Amygdala (tissue), 56 donors: ENCODE measurements around the gene ADCY6.

Experiments used
- DNase-seq, 56 donors: peaks; one replicate each; lab custom pipeline; 2025; lab: John Stamatoyannopoulos, UW

ADCY6 gene

DNA sequence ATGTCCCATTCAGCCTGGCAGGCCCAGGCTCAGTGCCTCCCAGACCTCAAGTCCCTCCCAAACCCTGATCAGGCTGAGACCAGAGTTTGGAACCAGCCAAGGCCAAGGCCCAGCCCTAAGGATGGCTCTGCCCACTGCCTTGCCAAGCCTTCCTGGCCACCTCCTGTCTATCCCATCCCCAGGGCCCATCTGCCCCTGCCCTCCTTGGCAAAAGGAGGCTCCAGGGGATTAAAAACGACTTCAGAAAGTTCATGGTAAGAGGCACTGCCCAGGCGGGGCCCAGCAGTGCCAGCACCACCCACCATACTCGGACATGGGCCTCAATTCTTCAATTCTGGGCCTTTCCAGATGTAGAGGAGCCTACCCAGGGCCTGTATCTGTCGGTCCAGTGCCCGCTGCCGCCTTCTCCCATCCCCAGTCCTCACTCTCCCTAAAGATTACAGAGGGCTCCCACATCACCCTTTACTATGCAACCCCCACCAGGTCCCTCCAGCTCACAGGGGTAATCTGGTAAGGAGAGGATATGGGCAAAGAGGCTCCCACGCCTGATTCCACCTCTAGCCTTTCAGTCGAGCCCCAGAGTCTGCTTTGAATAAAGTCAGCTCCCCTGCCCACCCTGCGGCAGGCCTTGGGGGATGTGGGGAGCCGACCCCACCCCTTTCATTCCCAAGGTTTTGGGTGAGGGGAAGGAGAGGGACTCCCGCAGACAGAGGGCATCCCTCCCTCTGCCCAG, 932 bp downstream of the ADCY6 start:
- DNase-seq, result peak in 1 of 56 donors; percentile 27

DNA sequence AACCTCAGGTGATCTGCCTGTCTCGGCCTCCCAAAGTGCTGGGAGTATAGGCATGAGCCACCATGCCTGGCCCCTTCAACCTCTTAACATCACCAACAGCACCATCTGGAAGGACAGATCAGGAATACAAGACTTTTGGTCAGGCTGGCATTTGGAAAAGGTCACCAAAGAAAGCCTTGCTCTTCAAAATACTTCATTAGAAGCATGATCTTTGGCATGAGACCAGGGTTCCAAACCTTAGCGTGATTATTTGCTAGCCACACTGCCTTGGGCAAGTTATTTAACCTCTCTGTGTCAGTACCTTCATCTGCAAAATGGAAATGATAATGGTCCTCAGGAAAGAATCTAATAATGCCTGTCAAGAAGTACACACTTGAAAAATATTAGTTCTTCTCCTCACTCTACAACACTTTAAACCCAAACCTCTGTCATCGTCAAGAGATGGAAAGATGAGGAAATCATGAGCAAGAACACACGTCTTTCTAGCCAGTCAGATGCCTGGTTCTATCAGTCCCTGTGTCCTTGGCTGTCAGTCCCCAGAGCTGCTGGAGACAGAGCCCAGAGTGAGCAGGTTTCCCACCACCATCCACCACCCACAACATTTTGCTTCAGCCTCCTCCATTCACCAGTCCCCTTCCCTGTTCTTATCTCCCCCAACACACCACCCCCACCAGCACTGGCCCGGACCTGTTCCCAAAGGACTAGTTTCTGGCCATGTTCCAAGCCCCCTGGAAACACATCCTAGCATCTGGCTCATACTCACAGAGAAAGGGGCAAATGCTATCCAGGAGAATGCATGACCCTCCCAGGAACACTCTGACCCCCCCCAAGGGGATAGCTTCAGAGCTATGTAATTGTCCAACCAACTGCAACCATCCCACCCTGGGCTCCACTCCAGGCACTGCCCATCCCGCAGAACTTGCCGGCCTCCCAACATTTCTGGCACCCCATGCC, 2.0 kb downstream of the ADCY6 start:
- peak in 1 of 56 donors; percentile 48 for DNase-seq

DNA sequence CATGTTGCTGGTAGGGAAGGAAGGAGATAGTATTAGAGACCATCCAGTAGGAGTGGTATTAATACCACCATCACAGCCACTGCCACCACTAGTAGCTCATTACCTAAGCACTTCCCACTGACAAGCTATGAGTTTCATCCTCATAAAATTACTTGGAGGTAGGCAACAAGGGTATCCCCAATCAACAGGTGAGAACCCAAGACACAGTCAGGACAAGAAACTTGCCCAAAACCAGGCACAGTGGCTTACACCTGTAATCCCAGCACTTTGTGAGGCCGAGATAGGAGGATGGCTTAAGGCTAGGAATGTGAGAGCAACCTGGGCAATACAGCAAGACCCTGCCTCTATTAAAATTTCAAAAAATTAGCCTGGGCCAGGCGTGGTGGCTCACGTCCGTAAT, 5.5 kb downstream of the ADCY6 start:
- no peak for DNase-seq

DNA sequence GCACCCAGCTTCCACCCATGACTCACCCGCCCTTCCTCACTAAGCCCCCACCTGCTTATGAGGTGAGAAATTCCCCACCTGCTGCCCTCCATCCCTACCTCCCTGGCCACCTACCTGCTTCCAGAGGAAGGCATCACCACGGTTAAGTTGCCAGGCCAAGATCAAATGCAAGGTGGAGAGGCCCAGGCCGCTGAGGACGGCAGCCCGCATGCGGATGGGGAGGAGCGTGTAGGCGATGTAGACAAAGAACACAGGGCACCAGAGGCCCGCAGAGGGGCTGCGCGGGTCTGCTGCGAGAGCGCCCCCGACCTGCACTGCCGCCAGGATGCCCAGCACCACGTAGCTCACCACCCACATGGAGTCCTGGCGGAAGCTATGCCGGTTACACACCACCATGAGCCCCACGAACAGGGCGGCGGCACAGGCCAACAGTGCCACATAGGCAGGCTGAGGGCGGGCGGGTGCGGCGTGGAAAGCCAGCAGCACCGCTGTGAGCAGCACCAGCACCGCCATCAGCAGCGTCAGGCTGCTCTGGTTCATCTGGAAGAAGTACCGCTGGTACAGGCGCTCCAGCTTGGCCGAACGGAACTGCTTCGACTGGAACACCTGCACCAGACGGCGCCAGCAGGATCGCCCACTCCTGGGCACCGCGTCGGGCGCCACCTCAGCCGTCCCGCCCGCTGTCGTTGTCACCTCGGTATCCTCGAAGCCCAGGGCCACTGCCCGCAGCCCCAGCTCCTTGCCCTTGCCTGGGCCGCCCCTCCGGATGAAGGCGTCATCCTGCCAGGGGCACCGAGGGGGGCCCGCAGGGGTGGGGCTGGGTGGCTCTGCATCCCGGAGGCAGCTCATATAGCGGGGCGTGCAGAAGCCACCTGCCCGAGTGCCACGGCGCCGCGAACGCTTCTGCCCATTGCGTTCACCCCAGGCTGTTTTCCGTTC, 6.2 kb downstream of the ADCY6 start:
- DNase-seq, result no peak

DNA sequence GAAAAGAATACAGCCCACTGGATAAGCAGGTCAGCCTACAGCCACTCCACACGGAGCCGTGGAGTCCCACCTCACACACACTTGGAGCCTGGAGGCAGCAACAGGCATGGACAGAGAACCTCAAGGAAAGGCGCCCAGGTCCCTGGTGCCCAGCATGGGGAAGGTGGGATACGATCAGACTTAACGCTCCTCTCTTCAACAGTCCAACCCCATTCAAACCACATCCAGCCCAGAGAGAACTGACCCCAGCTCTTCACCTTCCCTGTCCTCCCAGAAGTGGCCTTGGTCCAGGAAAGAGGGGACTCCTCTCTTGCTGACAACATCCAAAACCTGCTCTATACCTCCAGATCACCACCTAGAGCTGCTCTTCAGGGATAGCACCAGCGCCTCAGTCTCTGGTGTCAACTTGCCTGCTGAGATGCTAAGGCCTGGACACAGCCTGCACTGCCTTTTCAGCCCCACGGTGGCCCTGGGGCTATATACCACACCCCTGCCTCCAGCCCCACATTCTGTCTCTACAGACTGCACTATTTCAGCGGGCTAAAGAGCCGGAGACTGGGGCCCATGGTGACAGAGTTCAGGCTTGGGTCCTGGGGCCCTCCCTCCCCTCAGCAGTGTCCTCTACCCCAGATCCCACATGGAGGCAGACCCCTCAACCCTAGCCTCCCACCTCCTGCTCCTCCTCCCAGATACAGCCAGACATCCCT, 7.0 kb downstream of the ADCY6 start:
- DNase-seq, result no peak

DNA sequence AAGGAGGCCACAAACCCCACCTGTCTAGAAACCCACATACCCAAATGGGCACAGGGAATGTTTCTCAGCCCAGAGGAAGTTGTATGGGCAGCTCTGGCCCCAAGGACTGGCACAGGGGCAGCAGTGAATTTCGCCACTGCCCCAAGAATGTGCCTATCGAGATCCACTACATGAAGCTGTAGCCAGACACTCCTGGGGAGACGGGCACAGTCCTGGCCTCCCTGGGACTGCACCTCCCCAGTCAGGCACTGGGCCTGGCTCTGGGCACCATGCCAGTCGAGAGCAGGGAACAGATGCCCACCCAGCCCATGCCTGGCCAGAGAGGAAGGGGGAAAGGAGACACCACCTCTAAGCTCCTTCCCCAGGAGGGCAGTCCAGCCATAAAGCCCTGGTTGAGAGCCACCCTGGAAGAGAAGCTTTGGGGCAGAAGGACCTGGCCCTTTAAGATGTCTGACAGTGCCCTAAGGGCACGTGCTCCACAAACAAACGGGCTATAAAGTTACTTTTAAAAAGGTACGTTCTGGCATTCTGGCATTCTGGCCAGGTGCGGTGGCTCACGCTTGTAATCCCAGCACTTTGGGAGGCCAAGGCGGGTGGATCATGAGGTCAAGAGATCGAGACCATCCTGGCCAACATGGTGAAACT, 8.4 kb downstream of the ADCY6 start:
- DNase-seq, result no peak

DNA sequence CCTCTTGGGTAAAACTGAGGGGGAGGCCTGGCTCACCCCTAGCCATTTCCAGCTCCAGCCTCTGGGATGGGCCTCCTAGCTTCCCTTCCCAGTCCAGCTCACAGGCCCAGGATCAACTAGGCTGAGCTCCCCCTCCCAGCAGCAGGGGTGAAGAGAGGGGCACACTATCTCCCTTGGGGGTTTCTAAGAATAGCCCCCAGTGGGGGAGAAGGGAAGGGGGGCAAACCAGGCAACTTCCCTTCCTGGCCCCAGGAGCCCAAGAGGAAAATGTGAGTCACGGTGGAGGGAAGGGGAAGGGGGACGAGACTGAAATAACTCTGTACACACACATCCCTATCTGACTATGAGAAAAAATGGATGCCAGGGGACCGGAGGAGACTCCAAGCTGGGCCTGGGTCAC, 9.0 kb downstream of the ADCY6 start:
- no peak for DNase-seq

DNA sequence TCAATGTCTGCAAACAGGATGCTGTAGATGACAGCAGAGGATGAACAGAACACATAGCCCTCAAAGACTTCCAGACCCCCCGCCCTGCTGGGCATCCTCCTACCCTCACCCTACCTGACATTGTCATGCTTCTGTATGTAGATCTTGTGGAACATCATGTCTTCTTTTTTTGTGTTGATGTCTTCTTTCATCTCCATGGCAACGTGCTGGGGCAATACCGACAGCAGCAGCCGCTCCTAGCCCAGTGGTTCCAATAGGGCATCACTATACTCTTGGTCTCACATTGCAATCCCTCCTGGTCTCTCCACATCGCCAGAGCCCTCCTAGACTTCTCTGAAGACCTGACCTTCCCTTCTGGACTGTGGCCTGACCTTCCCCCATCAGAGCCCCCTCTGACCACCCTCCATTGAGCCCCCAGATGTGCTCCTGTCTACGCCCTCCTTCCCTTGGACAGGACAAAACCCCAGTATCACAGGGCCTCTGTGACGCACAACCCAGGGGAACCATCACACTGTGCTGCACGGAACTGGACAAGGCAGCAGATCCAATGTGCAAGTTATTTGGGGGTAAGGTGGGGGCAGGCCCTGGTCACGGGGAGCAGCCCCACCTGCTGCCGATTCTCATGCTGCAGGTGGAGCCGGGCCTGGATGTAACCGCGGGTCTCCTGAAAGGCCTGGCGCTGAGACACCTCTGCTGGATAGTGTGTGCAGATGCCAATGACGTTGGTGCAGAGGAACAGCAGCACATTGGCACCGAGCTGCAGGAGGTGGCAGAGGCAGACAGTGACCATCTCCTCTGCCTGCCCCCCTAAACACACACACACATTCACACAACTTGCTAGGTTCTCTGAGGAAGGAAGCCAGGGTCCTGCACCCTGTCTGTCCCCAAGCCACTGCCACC, 11.1 kb downstream of the ADCY6 start:
- DNase-seq, result no peak

DNA sequence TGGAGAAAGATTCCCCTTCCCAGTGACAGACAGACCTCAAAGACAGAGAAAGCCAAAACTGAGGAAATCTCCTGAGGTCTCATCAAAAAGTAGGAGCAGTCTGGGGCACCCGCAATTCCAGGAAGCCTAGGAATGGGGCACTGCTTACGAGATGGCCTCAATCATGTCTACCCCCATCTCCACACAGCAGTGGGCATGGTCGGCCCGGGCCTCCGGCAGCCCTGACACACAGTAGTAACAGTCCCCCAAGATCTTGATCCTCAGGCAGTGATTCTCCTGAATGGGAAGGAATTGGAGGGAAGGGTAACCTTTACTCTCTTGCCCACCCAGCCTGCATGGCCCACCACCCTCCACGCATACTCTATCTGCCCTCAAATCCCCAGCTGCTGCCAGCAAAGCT, 11.9 kb downstream of the ADCY6 start:
- DNase-seq, result no peak

DNA sequence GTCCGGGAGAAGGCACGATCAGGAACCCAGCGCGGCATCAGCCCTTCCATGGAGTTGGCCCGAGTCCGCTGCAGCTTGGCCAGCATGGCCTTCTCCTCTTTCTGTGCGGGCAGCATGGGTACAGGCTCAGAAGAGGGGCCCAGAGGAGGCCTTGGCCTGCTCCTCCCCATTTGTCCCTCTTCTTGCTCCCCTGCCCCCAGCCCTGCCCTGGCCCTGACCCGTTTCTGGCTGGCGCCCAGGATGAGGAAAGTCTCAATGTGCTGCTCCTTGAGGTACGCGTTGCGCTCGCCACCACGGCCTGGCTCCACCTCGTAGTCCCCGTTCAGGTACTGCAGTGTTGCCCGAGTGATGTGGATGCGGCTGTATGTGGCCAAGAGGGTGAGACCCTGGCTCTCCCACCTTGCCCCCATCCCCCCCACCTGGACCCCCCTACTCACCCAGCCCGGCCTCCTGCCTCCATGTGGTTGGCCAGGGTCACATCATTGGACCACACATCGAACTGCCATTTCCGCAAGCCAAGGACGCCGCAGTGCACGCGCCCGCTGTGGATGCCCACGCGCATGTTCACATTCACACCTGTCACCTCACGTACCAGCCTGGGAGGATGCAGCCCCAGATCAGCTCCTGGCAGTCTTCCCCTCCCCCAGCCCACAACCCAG, 12.8 kb downstream of the ADCY6 start:
- DNase-seq, result no peak

DNA sequence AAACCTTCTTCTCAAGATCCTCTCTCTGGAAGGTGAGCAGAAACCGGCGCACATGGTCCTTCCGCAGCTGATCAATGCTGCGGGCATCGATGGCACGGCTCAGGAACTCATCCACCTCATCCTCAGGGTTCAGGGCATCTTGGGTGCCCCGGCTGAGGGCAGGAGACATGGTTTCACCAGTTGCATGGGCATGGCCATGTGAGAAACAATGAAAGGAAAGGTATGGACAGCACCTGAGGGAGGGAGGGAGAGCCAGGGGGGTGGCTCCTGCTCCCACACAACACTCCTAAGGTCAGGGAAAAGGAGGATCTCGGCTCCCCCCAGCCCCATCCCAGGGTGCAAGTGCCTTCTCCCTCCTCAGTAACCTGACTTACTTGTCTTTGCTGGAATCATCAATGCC, 13.6 kb downstream of the ADCY6 start:
- DNase-seq, result no peak

DNA sequence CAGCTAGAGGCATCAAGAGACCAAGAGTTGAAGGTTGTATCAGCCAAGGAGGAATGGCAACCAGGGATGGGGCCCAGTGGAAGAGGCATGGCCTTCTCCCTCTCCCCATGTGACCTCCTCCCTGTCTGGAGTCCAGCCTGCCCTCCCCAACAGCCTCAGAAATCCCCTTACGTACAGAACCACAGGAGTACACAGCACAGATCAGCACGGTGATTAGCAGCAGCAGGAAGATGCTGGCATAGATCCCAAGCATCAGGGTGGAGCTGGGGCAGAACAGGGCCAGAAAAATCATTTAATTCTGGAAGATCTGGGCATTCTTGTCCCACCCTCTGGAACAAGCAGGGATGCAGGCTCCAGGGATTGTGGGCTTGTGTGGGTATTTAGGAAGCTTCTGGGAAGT, 14.4 kb downstream of the ADCY6 start:
- DNase-seq, result no peak

DNA sequence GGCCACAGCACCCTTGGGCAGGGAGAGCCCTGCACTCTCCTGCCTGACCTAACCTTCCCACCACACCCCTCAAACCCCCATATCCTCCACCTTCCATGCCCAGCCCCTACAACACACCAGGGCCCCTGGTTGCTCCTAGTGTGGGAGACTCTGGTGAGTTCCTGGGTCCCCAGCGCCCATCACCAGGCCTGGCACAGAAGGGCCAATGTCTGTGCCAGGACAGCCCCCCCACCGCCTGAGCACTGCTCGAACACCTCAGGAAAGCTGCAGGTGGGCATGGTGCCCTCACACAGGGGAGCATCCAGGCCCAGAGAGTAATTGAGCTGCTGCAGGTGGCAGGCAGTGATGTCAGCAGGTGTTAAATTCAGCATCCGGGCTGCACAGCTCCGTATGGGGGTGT, 15.2 kb downstream of the ADCY6 start:
- no peak for DNase-seq

DNA sequence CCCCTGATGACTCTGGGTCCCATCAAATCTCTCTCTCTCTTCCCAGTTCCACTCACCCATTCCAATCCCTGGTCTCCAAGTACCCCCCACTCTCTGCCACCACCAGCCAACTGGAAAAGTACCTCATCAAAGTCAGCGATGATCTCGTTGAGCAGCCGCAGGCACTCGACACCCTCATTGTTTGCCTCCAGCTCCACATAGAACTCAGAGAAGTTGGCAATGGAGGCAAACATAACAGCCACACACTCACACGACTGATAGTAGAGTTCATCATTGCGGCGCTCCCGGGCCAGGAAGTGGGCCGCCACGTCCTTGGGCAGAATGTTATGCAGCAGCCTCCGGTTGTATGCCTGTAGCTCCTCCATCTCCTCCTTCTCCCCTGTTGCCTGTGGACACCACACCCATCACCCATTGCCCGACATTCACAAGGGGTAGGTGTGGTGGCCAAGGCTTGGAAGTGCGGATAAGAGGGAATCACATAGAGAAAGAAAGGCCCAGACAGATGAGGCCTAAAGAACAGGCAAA, 17.2 kb downstream of the ADCY6 start:
- no peak for DNase-seq

DNA sequence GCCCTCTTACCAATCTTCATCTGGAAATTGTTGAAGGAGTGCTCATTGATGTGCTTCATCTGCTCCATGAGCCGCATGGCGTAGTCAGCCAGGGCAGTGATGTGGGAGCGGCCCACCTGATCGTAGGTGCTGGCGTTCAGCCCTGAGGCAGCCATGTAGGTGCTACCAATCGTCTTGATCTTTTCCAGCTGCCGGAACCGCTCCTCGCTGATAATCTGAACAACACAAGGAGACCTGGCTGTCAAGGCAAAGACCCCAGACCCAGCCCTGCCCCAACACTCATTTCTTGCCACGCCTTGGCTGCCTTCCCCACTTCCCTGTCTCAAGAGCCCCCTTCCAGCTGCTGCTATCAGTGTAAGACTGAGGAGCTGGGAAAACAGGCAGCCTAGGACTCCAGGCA, 18.1 kb downstream of the ADCY6 start:
- no peak for DNase-seq

DNA sequence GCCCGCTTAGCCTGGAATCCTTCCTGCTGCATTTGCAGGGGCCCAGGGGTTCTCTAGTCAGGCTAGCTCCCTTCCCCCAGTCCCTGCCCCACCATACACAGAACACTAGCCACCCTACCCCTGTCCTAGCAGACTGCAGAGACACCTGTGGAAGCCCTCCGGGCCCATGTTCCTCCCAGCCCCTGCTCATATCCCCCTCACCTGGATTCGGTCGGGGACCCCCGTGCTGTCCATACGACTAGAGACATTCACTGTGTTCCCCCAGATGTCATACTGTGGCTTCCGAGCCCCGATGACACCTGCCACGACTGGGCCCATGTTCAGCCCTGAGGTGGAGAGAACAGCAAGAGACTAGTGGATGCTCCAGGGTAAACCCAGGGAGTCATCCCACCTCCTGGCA, 20.2 kb downstream of the ADCY6 start:
- DNase-seq, result no peak

DNA sequence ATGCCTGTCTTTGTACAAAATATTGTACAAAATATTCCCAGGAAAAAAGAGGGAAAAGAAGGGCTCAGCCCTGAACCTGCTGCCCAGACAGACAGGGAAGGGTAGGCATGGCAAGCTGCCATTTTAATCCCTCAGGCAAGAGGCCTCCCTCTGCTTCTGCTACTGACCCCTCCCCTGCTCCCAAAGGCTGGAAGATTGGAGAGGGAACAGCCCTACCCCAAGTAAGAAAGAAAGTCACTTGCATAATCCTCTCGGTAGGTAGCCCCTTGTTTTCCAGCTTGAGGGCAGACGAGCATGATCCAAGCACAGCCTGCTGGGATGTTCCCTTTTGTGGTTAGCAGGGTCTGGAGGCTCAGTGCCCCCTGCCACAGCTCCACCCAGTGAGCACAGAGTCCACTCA, 20.7 kb downstream of the ADCY6 start:
- DNase-seq, result no peak

DNA sequence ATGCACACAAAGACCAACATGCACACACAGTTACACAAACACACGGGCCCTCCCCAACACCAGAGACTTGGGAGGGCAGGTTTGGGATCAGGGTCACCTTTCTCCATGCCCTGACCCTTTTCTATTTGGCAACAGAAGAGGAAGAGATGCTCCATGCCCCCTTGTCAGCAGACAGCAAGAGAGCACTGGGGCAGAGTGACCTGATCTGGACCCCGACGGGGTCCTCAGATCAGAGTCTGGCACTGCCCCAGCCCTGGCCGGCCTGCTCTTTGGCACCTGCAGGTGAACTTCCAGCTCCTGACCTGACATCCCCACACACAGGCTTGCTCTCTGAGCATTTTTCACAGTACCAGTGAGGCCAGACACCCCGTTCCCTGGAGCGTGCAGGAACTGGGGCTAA, 21.4 kb downstream of the ADCY6 start:
- DNase-seq, result no peak
